Ascending aorta (tissue), 2 donors: ENCODE measurements around the gene GRSF1. TPM values are rescaled to one million over a fixed set of nuclear protein-coding genes. Genes with fewer than 3 reads are reported as not detected.

ENCODE experiments used
- DNase-seq, 2 donors: peaks; one replicate each; pipeline ENCODE4 v3.0.0-alpha.2; 2019; ENCODE audit warnings: low spot score in 2 of 2
- H3K27ac ChIP-seq, 2 donors: fragments of 200-600 bp; sonication (generic); one replicate each; pipeline ENCODE4 v1.5.1; 2016 to 2017; ENCODE audit warnings: mild to moderate bottlenecking in 1 of 2
- H3K27me3 ChIP-seq: fragments of 200-600 bp; sonication (generic); one replicate; pipeline ENCODE4 v1.5.1; 2017
- H3K36me3 ChIP-seq, 2 donors: fragments of 200-600 bp; sonication (generic); one replicate each; pipeline ENCODE4 v1.5.1; 2016
- H3K4me1 ChIP-seq, 2 donors: fragments of 200-600 bp; sonication (generic); one replicate each; pipeline ENCODE4 v1.5.1; 2016 to 2017; ENCODE audit warnings: mild to moderate bottlenecking in 1 of 2
- H3K4me3 ChIP-seq, 2 donors: fragments of 200-600 bp; sonication (generic); one replicate each; pipeline ENCODE4 v1.5.1; 2016 to 2017; ENCODE audit warnings: mild to moderate bottlenecking in 1 of 2
- H3K9me3 ChIP-seq, 2 donors: fragments of 200-600 bp; sonication (generic); one replicate each; pipeline ENCODE4 v1.5.1; 2016
- CTCF ChIP-seq, 3 experiments: fragments of 200-600 bp in 2 of 3; fragments of 450-650 bp in 1 of 3; sonication (generic) in 2 of 3; IDR thresholded peaks; one replicate each; pipeline ENCODE4 v1.5.1; 2016 to 2019; ENCODE audit warnings: antibody characterized with exemption in 3 of 3, mild to moderate bottlenecking in 1 of 3, moderate library complexity in 1 of 3
- intact Hi-C: fragments of 100-400 bp; cut with DNase I; formaldehyde crosslinking; loops from one replicate; pipeline ENCODE4 v1.15.1; 2023
- total RNA-seq: library from RNA; depleted of rRNA; stranded (reverse); fragments of >200 nt; gene quantifications from one replicate; pipeline ENCODE4 v1.1.0, GENCODE V29; 2016

The GRSF1 gene
- total RNA-seq, 1 donor from 2014 or later, result 23.3 TPM

- Histone ChIP-seq H3K9me3 (no peaks in the 10 kb centered on the region), H3K36me3 (peaks cover 9 to 12% of the 10 kb centered on the region in 2 donors), H3K27me3 (no peaks in the 10 kb centered on the region), H3K4me1 (peaks cover 5 to 13% of the 10 kb centered on the region in 2 donors), H3K27ac (peak overlapping the region; percentile 88 to 95), H3K4me3 (peak overlapping the region; percentile 76 to 88)
- no peak for TF ChIP-seq CTCF (IDR thresholded peaks at IDR 0.05)
- intact Hi-C loops, result loop anchor here (1.0 to 5.0 kb wide), 7 partner anchors 63 to 348 kb away; partner anchors contain the start of genes DCK, MOB1B and UTP3
- DNase-seq, result peak in 1 of 2 donors; percentile 77
Observed at GRCh38 chr4:70838666-70839588, 763 bp downstream of the GRSF1 start.

- no peaks in the 10 kb centered on the region for H3K9me3 ChIP-seq
- no peak for TF ChIP-seq CTCF (IDR thresholded peaks at IDR 0.05)
- peak overlapping the region; percentile 76 to 88 for H3K4me3 ChIP-seq
- DNase-seq, result no peak
- no peaks in the 10 kb centered on the region for H3K27me3 ChIP-seq
- peak overlapping the region; percentile 88 to 95 for H3K27ac ChIP-seq
- intact Hi-C loops, result loop anchor here (5.0 kb wide), 3 partner anchors 119 to 349 kb away; no protein-coding TSS in a partner anchor
- H3K36me3 ChIP-seq, result peaks cover 14 to 16% of the 10 kb centered on the region in 2 donors
- peaks cover 5 to 13% of the 10 kb centered on the region in 2 donors for H3K4me1 ChIP-seq
Observed at GRCh38 chr4:70838204-70838603, 1.5 kb downstream of the GRSF1 start.

GRCh38 chr4:70836081-70836480, 3.6 kb downstream of the GRSF1 start:
- Histone ChIP-seq H3K27me3 (no peaks in the 10 kb centered on the region), H3K36me3 (peaks cover 34 to 35% of the 10 kb centered on the region in 2 donors), H3K4me1 (peaks cover 5 to 13% of the 10 kb centered on the region in 2 donors), H3K4me3 (no peak overlapping the region), H3K27ac (no peak overlapping the region), H3K9me3 (no peaks in the 10 kb centered on the region)
- no peak for TF ChIP-seq CTCF (IDR thresholded peaks at IDR 0.05)
- intact Hi-C loops, result loop anchor here (5.0 kb wide), 3 partner anchors 121 to 351 kb away; no protein-coding TSS in a partner anchor
- no peak for DNase-seq

GRCh38 chr4:70833675-70834074, 6.0 kb downstream of the GRSF1 start:
- Histone ChIP-seq H3K27me3 (no peaks in the 10 kb centered on the region), H3K4me3 (no peak overlapping the region), H3K36me3 (peaks cover 57 to 59% of the 10 kb centered on the region in 2 donors), H3K27ac (no peak overlapping the region), H3K9me3 (no peaks in the 10 kb centered on the region), H3K4me1 (peaks cover 4 to 13% of the 10 kb centered on the region in 2 donors)
- DNase-seq, result no peak
- TF ChIP-seq CTCF (IDR thresholded peaks at IDR 0.05), result no peak
- intact Hi-C loops, result no loop called here

- Histone ChIP-seq H3K36me3 (peaks cover 68 to 82% of the 10 kb centered on the region in 2 donors), H3K27me3 (no peaks in the 10 kb centered on the region), H3K4me3 (no peak overlapping the region), H3K27ac (no peak overlapping the region), H3K9me3 (no peaks in the 10 kb centered on the region), H3K4me1 (peaks cover 0 to 7% of the 10 kb centered on the region in 2 donors)
- no peak for DNase-seq
- intact Hi-C loops, result no loop called here
- no peak for TF ChIP-seq CTCF (IDR thresholded peaks at IDR 0.05)
Observed at GRCh38 chr4:70831293-70831692, 8.4 kb downstream of the GRSF1 start.
